GM23338 (cell line): ENCODE data around the gene MYDGF. TPM values are rescaled to one million over a fixed set of nuclear protein-coding genes. Genes with fewer than 3 reads are reported as not detected.

ENCODE experiments used
- ATAC-seq: fragments of 200-7000 bp; cut with Tn5 transposase; 3 replicates; pipeline ENCODE4 v1.9.1; 2020
- DNase-seq: peaks from one replicate; pipeline ENCODE4 v3.0.0-alpha.2; 2015; ENCODE audit warnings: low spot score
- H2AFZ ChIP-seq: fragments of 200-600 bp; sonication (generic); 2 replicates; pipeline ENCODE4 v1.8.0; 2016; ENCODE audit warnings: antibody characterized with exemption, mild to moderate bottlenecking, moderate library complexity
- H3F3A ChIP-seq: fragments of 200-600 bp; sonication (generic); replicated peaks from 2 replicates; pipeline ENCODE4 v1.8.0; 2017; ENCODE audit warnings: antibody characterized with exemption, mixed run types, low read depth
- H3K27ac ChIP-seq: fragments of 200-600 bp; sonication (generic); 2 replicates; pipeline ENCODE4 v1.6.1; 2016; ENCODE audit warnings: low read depth
- H3K27me3 ChIP-seq: fragments of 200-600 bp; sonication (generic); 2 replicates; pipeline ENCODE4 v1.8.0; 2016; ENCODE audit warnings: mild to moderate bottlenecking, mixed run types, moderate library complexity; ENCODE audit not compliant: insufficient read depth
- H3K36me3 ChIP-seq: fragments of 200-600 bp; sonication (generic); 2 replicates; pipeline ENCODE4 v1.8.0; 2016; ENCODE audit warnings: mild to moderate bottlenecking; ENCODE audit not compliant: insufficient read depth
- H3K4me1 ChIP-seq: fragments of 200-600 bp; sonication (generic); 2 replicates; pipeline ENCODE4 v1.8.0; 2016; ENCODE audit warnings: mild to moderate bottlenecking, moderate library complexity; ENCODE audit not compliant: insufficient read depth
- H3K4me2 ChIP-seq: fragments of 200-600 bp; sonication (generic); 2 replicates; pipeline ENCODE4 v1.7.1; 2017; ENCODE audit warnings: mixed run types
- H3K4me3 ChIP-seq: fragments of 200-600 bp; sonication (generic); 2 replicates; pipeline ENCODE4 v1.6.1; 2016; ENCODE audit warnings: mixed run types
- H3K79me2 ChIP-seq: fragments of 200-600 bp; sonication (generic); replicated peaks from 2 replicates; pipeline ENCODE4 v1.8.0; 2017; ENCODE audit warnings: mild to moderate bottlenecking; ENCODE audit not compliant: insufficient read depth
- H3K9me2 ChIP-seq: fragments of 200-600 bp; sonication (generic); 2 replicates; pipeline ENCODE4 v1.8.0; 2017; ENCODE audit not compliant: insufficient read depth
- H4K20me1 ChIP-seq: fragments of 200-600 bp; sonication (generic); replicated peaks from 2 replicates; pipeline ENCODE4 v1.8.0; 2017; ENCODE audit warnings: mild to moderate bottlenecking; ENCODE audit not compliant: insufficient read depth
- H3K27ac Mint-ChIP-seq: 2 replicates; pipeline ENCODE4 v1.8.0; 2020; ENCODE audit warnings: inconsistent platforms, mild to moderate bottlenecking, moderate library complexity, mixed read lengths
- H3K27me3 Mint-ChIP-seq: 3 replicates; pipeline ENCODE4 v1.8.0; 2022; ENCODE audit warnings: low read depth, mild to moderate bottlenecking, moderate library complexity, mixed read lengths, inconsistent platforms; ENCODE audit not compliant: insufficient read depth, poor library complexity
- H3K36me3 Mint-ChIP-seq: 3 replicates; pipeline ENCODE4 v1.8.0; 2021; ENCODE audit warnings: low read depth, mild to moderate bottlenecking, inconsistent platforms, moderate library complexity, mixed read lengths
- H3K4me1 Mint-ChIP-seq: 3 replicates; pipeline ENCODE4 v1.8.0; 2020; ENCODE audit warnings: mild to moderate bottlenecking, inconsistent platforms, mixed read lengths
- H3K4me3 Mint-ChIP-seq: 3 replicates; pipeline ENCODE4 v1.8.0; 2021; ENCODE audit warnings: moderate library complexity, mild to moderate bottlenecking, inconsistent platforms, mixed read lengths
- H3K9me3 Mint-ChIP-seq: 3 replicates; pipeline ENCODE4 v1.8.0; 2020; ENCODE audit warnings: moderate library complexity, mild to moderate bottlenecking, inconsistent platforms, mixed read lengths
- CREB1 ChIP-seq: fragments of 250-450 bp; sonication (Bioruptor Pico); IDR thresholded peaks from 2 replicates; pipeline ENCODE4 v1.5.0; 2020; ENCODE audit warnings: low read depth, mild to moderate bottlenecking, moderate library complexity
- EZH2 ChIP-seq: fragments of 200-600 bp; sonication (generic); IDR thresholded peaks from one replicate; pipeline ENCODE4 v1.8.0; 2017; ENCODE audit warnings: antibody characterized with exemption, mild to moderate bottlenecking, low read depth; ENCODE audit not compliant: unreplicated experiment
- EZH2phosphoT487 ChIP-seq: fragments of 200-600 bp; sonication (generic); IDR thresholded peaks from one replicate; pipeline ENCODE4 v1.8.1; 2018; ENCODE audit warnings: antibody characterized with exemption; ENCODE audit not compliant: unreplicated experiment
- JUNB ChIP-seq: IDR thresholded peaks from one replicate; pipeline ENCODE4 v1.6.1; 2016; ENCODE audit warnings: antibody characterized with exemption; ENCODE audit not compliant: unreplicated experiment
- NANOG ChIP-seq: IDR thresholded peaks from 2 replicates; pipeline ENCODE4 v1.6.1; 2016; ENCODE audit warnings: antibody characterized with exemption, borderline replicate concordance
- POLR2AphosphoS5 ChIP-seq: IDR thresholded peaks from 2 replicates; pipeline ENCODE4 v1.6.1; 2016; ENCODE audit warnings: antibody characterized with exemption, low read depth
- STAT1 ChIP-seq: IDR thresholded peaks from one replicate; pipeline ENCODE4 v1.6.1; 2016; ENCODE audit warnings: antibody characterized with exemption; ENCODE audit not compliant: unreplicated experiment
- ZNF114 ChIP-seq: fragments of 250-450 bp; sonication (Bioruptor Pico); IDR thresholded peaks from 2 replicates; pipeline ENCODE4 v1.5.0; 2020; ENCODE audit warnings: mild to moderate bottlenecking, moderate library complexity
- ZNF331 ChIP-seq: fragments of 250-450 bp; sonication (Bioruptor Pico); IDR thresholded peaks from 2 replicates; pipeline ENCODE4 v1.5.0; 2020; ENCODE audit warnings: low read depth, mild to moderate bottlenecking, moderate library complexity
- polyA plus RNA-seq: library from polyadenylated mRNA; unstranded; fragments of >200 nt; fragmentation: Nextera tagmentation; extraction: Ambion mirVana; gene quantifications from 2 replicates; pipeline ENCODE4 v1.2.1, GENCODE V29; 2016
- total RNA-seq: library from RNA; depleted of rRNA; stranded (reverse); fragments of >200 nt; shearing (Covaris generic); gene quantifications from 2 replicates; pipeline ENCODE4 v1.2.3, GENCODE V29; 2014
- TF ChIP-seq, protein P1 (sequence below): IDR thresholded peaks from 2 replicates; pipeline ENCODE4 v1.6.1; 2016; ENCODE audit warnings: antibody characterized with exemption
- TF ChIP-seq, protein P2 (sequence below): IDR thresholded peaks from one replicate; pipeline ENCODE4 v1.6.1; 2018; ENCODE audit warnings: antibody characterized with exemption; ENCODE audit not compliant: unreplicated experiment
- TF ChIP-seq, protein P3 (sequence below): fragments of 250-450 bp; sonication (Bioruptor Pico); IDR thresholded peaks from 2 replicates; pipeline ENCODE4 v1.5.0; 2020; ENCODE audit warnings: mild to moderate bottlenecking, moderate library complexity
- TF ChIP-seq, protein P4 (sequence below), 2 experiments: fragments of 200-600 bp in 1 of 2; sonication (generic) in 1 of 2; conservative IDR thresholded peaks; 2 replicates each; pipeline versions ENCODE4 v1.5.1 to v1.6.1; 2016 to 2017; ENCODE audit warnings: antibody characterized with exemption in 2 of 2, low read depth in 2 of 2, mild to moderate bottlenecking in 2 of 2, moderate library complexity in 1 of 2

MYDGF gene
- total and polyA plus RNA-seq, 2 experiments from 2014 or later, result 42.3 to 99.5 TPM

DNA sequence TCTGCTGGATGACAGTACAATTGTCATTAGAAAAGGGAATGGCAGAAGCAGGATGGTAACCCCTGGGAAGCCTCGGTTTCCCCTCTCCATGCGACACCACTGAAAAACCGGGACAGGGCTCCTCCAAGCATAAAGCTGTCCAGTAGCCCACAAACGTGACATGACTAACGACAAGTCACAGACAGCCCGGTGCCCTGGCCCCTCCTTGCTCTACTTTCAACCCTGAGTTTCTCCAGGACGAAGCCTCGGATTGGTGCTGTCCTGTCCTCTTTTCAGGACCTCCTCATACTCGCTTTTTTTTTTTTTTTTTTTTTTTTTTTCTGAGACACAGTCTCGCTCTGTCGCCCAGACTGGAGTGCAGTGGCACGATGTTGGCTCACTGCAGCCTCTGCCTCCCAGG lies 37.2 kb upstream of the MYDGF start:
- no peak for TF ChIP-seq CREB1 (CRISPR knock-in tag)
- TF ChIP-seq, protein P1, sequence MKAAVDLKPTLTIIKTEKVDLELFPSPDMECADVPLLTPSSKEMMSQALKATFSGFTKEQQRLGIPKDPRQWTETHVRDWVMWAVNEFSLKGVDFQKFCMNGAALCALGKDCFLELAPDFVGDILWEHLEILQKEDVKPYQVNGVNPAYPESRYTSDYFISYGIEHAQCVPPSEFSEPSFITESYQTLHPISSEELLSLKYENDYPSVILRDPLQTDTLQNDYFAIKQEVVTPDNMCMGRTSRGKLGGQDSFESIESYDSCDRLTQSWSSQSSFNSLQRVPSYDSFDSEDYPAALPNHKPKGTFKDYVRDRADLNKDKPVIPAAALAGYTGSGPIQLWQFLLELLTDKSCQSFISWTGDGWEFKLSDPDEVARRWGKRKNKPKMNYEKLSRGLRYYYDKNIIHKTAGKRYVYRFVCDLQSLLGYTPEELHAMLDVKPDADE, result no peak
- TF ChIP-seq, protein P2, sequence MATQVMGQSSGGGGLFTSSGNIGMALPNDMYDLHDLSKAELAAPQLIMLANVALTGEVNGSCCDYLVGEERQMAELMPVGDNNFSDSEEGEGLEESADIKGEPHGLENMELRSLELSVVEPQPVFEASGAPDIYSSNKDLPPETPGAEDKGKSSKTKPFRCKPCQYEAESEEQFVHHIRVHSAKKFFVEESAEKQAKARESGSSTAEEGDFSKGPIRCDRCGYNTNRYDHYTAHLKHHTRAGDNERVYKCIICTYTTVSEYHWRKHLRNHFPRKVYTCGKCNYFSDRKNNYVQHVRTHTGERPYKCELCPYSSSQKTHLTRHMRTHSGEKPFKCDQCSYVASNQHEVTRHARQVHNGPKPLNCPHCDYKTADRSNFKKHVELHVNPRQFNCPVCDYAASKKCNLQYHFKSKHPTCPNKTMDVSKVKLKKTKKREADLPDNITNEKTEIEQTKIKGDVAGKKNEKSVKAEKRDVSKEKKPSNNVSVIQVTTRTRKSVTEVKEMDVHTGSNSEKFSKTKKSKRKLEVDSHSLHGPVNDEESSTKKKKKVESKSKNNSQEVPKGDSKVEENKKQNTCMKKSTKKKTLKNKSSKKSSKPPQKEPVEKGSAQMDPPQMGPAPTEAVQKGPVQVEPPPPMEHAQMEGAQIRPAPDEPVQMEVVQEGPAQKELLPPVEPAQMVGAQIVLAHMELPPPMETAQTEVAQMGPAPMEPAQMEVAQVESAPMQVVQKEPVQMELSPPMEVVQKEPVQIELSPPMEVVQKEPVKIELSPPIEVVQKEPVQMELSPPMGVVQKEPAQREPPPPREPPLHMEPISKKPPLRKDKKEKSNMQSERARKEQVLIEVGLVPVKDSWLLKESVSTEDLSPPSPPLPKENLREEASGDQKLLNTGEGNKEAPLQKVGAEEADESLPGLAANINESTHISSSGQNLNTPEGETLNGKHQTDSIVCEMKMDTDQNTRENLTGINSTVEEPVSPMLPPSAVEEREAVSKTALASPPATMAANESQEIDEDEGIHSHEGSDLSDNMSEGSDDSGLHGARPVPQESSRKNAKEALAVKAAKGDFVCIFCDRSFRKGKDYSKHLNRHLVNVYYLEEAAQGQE, result no peak
- TF ChIP-seq, protein P3, sequence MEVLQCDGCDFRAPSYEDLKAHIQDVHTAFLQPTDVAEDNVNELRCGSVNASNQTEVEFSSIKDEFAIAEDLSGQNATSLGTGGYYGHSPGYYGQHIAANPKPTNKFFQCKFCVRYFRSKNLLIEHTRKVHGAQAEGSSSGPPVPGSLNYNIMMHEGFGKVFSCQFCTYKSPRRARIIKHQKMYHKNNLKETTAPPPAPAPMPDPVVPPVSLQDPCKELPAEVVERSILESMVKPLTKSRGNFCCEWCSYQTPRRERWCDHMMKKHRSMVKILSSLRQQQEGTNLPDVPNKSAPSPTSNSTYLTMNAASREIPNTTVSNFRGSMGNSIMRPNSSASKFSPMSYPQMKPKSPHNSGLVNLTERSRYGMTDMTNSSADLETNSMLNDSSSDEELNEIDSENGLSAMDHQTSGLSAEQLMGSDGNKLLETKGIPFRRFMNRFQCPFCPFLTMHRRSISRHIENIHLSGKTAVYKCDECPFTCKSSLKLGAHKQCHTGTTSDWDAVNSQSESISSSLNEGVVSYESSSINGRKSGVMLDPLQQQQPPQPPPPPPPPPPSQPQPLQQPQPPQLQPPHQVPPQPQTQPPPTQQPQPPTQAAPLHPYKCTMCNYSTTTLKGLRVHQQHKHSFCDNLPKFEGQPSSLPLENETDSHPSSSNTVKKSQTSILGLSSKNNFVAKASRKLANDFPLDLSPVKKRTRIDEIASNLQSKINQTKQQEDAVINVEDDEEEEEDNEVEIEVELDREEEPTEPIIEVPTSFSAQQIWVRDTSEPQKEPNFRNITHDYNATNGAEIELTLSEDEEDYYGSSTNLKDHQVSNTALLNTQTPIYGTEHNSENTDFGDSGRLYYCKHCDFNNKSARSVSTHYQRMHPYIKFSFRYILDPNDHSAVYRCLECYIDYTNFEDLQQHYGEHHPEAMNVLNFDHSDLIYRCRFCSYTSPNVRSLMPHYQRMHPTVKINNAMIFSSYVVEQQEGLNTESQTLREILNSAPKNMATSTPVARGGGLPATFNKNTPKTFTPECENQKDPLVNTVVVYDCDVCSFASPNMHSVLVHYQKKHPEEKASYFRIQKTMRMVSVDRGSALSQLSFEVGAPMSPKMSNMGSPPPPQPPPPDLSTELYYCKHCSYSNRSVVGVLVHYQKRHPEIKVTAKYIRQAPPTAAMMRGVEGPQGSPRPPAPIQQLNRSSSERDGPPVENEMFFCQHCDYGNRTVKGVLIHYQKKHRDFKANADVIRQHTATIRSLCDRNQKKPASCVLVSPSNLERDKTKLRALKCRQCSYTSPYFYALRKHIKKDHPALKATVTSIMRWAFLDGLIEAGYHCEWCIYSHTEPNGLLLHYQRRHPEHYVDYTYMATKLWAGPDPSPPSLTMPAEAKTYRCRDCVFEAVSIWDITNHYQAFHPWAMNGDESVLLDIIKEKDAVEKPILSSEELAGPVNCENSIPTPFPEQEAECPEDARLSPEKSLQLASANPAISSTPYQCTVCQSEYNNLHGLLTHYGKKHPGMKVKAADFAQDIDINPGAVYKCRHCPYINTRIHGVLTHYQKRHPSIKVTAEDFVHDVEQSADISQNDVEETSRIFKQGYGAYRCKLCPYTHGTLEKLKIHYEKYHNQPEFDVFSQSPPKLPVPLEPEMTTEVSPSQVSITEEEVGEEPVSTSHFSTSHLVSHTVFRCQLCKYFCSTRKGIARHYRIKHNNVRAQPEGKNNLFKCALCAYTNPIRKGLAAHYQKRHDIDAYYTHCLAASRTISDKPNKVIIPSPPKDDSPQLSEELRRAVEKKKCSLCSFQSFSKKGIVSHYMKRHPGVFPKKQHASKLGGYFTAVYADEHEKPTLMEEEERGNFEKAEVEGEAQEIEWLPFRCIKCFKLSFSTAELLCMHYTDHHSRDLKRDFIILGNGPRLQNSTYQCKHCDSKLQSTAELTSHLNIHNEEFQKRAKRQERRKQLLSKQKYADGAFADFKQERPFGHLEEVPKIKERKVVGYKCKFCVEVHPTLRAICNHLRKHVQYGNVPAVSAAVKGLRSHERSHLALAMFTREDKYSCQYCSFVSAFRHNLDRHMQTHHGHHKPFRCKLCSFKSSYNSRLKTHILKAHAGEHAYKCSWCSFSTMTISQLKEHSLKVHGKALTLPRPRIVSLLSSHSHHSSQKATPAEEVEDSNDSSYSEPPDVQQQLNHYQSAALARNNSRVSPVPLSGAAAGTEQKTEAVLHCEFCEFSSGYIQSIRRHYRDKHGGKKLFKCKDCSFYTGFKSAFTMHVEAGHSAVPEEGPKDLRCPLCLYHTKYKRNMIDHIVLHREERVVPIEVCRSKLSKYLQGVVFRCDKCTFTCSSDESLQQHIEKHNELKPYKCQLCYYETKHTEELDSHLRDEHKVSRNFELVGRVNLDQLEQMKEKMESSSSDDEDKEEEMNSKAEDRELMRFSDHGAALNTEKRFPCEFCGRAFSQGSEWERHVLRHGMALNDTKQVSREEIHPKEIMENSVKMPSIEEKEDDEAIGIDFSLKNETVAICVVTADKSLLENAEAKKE (CRISPR knock-in tag), result no peak
- no peak for TF ChIP-seq NANOG
- no peak for TF ChIP-seq STAT1
- no peak for TF ChIP-seq EZH2phosphoT487
- no peak for TF ChIP-seq ZNF331
- TF ChIP-seq POLR2AphosphoS5, result no peak
- no peak for TF ChIP-seq JUNB
- no peak for TF ChIP-seq EZH2
- TF ChIP-seq, protein P4, sequence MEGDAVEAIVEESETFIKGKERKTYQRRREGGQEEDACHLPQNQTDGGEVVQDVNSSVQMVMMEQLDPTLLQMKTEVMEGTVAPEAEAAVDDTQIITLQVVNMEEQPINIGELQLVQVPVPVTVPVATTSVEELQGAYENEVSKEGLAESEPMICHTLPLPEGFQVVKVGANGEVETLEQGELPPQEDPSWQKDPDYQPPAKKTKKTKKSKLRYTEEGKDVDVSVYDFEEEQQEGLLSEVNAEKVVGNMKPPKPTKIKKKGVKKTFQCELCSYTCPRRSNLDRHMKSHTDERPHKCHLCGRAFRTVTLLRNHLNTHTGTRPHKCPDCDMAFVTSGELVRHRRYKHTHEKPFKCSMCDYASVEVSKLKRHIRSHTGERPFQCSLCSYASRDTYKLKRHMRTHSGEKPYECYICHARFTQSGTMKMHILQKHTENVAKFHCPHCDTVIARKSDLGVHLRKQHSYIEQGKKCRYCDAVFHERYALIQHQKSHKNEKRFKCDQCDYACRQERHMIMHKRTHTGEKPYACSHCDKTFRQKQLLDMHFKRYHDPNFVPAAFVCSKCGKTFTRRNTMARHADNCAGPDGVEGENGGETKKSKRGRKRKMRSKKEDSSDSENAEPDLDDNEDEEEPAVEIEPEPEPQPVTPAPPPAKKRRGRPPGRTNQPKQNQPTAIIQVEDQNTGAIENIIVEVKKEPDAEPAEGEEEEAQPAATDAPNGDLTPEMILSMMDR (conservative IDR thresholded peaks at IDR 0.05; ENCODE audit: low read depth in 2 of 2), result no peak
- TF ChIP-seq ZNF114, result no peak
- Histone ChIP-seq H3F3A (no peaks in the 10 kb centered on the region), H2AFZ (no peak overlapping the region), H3K36me3 (no peaks in the 10 kb centered on the region; the same call in 1 of the 2 replicates), H3K9me2 (no peaks in the 10 kb centered on the region), H3K27ac (no peak overlapping the region), H3K4me1 (no peaks in the 10 kb centered on the region), H3K4me2 (no peak overlapping the region), H3K79me2 (no peaks in the 10 kb centered on the region), H3K4me3 (no peak overlapping the region), H3K27me3 (no peaks in the 10 kb centered on the region), H4K20me1 (peaks cover 4% of the 10 kb centered on the region; the same call in 1 of the 2 replicates)
- no peak overlapping the region for H3K27ac Mint-ChIP-seq
- no peaks in the 10 kb centered on the region for H3K4me1 Mint-ChIP-seq
- ATAC-seq (no peak), DNase-seq (no peak)
- peaks cover 38% of the 10 kb centered on the region for H3K36me3 Mint-ChIP-seq
- H3K9me3 Mint-ChIP-seq, result no peaks in the 10 kb centered on the region
- no peak overlapping the region for H3K4me3 Mint-ChIP-seq
- H3K27me3 Mint-ChIP-seq, result peaks cover 10% of the 10 kb centered on the region
